ENCODE measurements around the gene CADPS. TPM values are rescaled to one million over a fixed set of nuclear protein-coding genes. Genes with fewer than 3 reads are reported as not detected.

Gene CADPS
- total RNA-seq, 2 experiments from 2014 or later = 61.3 to 68.6 TPM

- no peak for DNase-seq (ENCODE audit: low spot score)
- H3K4me3 ChIP-seq (ENCODE audit: low read depth, low read length, poor library complexity, severe bottlenecking) = no peak overlapping the region
- no peak overlapping the region for H3K27ac ChIP-seq (ENCODE audit: low read depth, low read length, poor library complexity, severe bottlenecking)
- no peak overlapping the region for H2AFZ ChIP-seq (ENCODE audit: low read length)
- H3K9me2 ChIP-seq (ENCODE audit: insufficient read depth, low read length) = no peaks in the 10 kb centered on the region
- H3K9me3 ChIP-seq (ENCODE audit: low read length) = no peaks in the 10 kb centered on the region
- ChIA-PET POLR2A (no interaction called here), CTCF (ENCODE audit: unreplicated experiment) (no interaction called here)
- no peaks in the 10 kb centered on the region for H3K4me1 ChIP-seq (ENCODE audit: insufficient read depth, low read length, poor library complexity, severe bottlenecking)
- intact Hi-C loops (cut with micrococcal nuclease; ENCODE audit: unreplicated experiment) = no loop called here
- H3K4me2 ChIP-seq (ENCODE audit: low read length) = no peak overlapping the region
- no peaks in the 10 kb centered on the region for H4K20me1 ChIP-seq (ENCODE audit: insufficient read depth, low read length)
- no TSS peak for BruUV-seq (replicated peaks)
- H3K36me3 ChIP-seq (ENCODE audit: insufficient read depth, low read length) = no peaks in the 10 kb centered on the region
- no peaks in the 10 kb centered on the region for H3K79me2 ChIP-seq (ENCODE audit: insufficient read depth, low read depth, low read length)
- no peak for TF ChIP-seq EZH2phosphoT487 (IDR thresholded peaks at IDR 0.05; ENCODE audit: borderline replicate concordance, low read depth, low read length)
- TF ChIP-seq, protein P1, sequence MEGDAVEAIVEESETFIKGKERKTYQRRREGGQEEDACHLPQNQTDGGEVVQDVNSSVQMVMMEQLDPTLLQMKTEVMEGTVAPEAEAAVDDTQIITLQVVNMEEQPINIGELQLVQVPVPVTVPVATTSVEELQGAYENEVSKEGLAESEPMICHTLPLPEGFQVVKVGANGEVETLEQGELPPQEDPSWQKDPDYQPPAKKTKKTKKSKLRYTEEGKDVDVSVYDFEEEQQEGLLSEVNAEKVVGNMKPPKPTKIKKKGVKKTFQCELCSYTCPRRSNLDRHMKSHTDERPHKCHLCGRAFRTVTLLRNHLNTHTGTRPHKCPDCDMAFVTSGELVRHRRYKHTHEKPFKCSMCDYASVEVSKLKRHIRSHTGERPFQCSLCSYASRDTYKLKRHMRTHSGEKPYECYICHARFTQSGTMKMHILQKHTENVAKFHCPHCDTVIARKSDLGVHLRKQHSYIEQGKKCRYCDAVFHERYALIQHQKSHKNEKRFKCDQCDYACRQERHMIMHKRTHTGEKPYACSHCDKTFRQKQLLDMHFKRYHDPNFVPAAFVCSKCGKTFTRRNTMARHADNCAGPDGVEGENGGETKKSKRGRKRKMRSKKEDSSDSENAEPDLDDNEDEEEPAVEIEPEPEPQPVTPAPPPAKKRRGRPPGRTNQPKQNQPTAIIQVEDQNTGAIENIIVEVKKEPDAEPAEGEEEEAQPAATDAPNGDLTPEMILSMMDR (conservative IDR thresholded peaks at IDR 0.05; ENCODE audit: low read length) = no peak
Measured at GRCh38 chr3:62414786-62415185, 460.4 kb downstream of the CADPS start.

- ChIA-PET POLR2A (no interaction called here), CTCF (ENCODE audit: unreplicated experiment) (no interaction called here)
- TF ChIP-seq EZH2phosphoT487 (IDR thresholded peaks at IDR 0.05; ENCODE audit: borderline replicate concordance, low read depth, low read length) = no peak
- TF ChIP-seq, protein P1 (conservative IDR thresholded peaks at IDR 0.05; ENCODE audit: low read length) = no peak
- intact Hi-C loops (cut with micrococcal nuclease; ENCODE audit: unreplicated experiment) = no loop called here
- BruUV-seq (replicated peaks) = no TSS peak
- Histone ChIP-seq H3K27ac (ENCODE audit: low read depth, low read length, poor library complexity, severe bottlenecking) (no peak overlapping the region), H3K9me2 (ENCODE audit: insufficient read depth, low read length) (no peaks in the 10 kb centered on the region), H3K79me2 (ENCODE audit: insufficient read depth, low read depth, low read length) (no peaks in the 10 kb centered on the region), H3K4me1 (ENCODE audit: insufficient read depth, low read length, poor library complexity, severe bottlenecking) (no peaks in the 10 kb centered on the region), H3K4me2 (ENCODE audit: low read length) (no peak overlapping the region), H2AFZ (ENCODE audit: low read length) (no peak overlapping the region), H3K36me3 (ENCODE audit: insufficient read depth, low read length) (no peaks in the 10 kb centered on the region), H4K20me1 (ENCODE audit: insufficient read depth, low read length) (no peaks in the 10 kb centered on the region), H3K4me3 (ENCODE audit: low read depth, low read length, poor library complexity, severe bottlenecking) (no peak overlapping the region), H3K9me3 (ENCODE audit: low read length) (no peaks in the 10 kb centered on the region)
- DNase-seq (ENCODE audit: low spot score) = no peak
Measured at GRCh38 chr3:62413687-62414086, 461.5 kb downstream of the CADPS start.

DNA sequence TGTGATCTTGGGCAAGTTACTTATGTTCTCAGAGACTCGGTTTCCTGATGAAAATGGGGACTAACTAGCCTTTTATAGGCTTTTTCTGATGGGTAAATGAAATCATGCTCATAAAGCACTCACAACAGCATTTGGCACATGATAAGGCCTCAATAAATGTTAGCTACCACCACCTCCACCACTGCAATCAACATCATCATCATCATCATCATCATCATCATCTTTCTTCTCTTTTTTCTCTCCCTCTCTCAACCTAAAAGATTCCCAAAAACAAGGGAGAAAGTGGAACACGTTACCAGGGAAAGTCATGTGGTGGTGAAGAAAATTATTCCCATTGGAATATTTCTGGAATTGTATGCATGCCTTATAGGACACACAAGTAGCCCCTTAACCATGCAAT, 468.3 kb downstream of the CADPS start:
- no peak overlapping the region for H2AFZ ChIP-seq (ENCODE audit: low read length)
- POLR2A ChIA-PET = interaction anchor here (1.0 kb wide), 1 partner anchor 11 kb away, joined by 3 read pairs; no protein-coding TSS in a partner anchor
- CTCF ChIA-PET (ENCODE audit: unreplicated experiment) = no interaction called here
- H3K4me2 ChIP-seq (ENCODE audit: low read length) = no peak overlapping the region
- no peak for DNase-seq (ENCODE audit: low spot score)
- no peaks in the 10 kb centered on the region for H3K4me1 ChIP-seq (ENCODE audit: insufficient read depth, low read length, poor library complexity, severe bottlenecking)
- H3K27ac ChIP-seq (ENCODE audit: low read depth, low read length, poor library complexity, severe bottlenecking) = no peak overlapping the region
- BruUV-seq (replicated peaks) = no TSS peak
- intact Hi-C loops (cut with micrococcal nuclease; ENCODE audit: unreplicated experiment) = no loop called here
- H3K4me3 ChIP-seq (ENCODE audit: low read depth, low read length, poor library complexity, severe bottlenecking) = no peak overlapping the region
- no peaks in the 10 kb centered on the region for H3K79me2 ChIP-seq (ENCODE audit: insufficient read depth, low read depth, low read length)
- no peaks in the 10 kb centered on the region for H3K9me3 ChIP-seq (ENCODE audit: low read length)
- no peaks in the 10 kb centered on the region for H3K9me2 ChIP-seq (ENCODE audit: insufficient read depth, low read length)
- H4K20me1 ChIP-seq (ENCODE audit: insufficient read depth, low read length) = no peaks in the 10 kb centered on the region
- no peaks in the 10 kb centered on the region for H3K36me3 ChIP-seq (ENCODE audit: insufficient read depth, low read length)
- TF ChIP-seq, protein P1 (conservative IDR thresholded peaks at IDR 0.05; ENCODE audit: low read length) = no peak
- TF ChIP-seq EZH2phosphoT487 (IDR thresholded peaks at IDR 0.05; ENCODE audit: borderline replicate concordance, low read depth, low read length) = no peak

Measured in OCI-LY7 (cell line).